Spleen (tissue), 13 donors: ENCODE data around the gene ZNF799. TPM values are rescaled to one million over a fixed set of nuclear protein-coding genes. Genes with fewer than 3 reads are reported as not detected.

Experiments used
- DNase-seq: peaks from one replicate; pipeline ENCODE4 v3.0.0-alpha.2; 2020
- H3K27ac ChIP-seq, 8 donors: fragments of 200-600 bp; sonication (generic) in 7 of 8; 1 replicate in 4 of 8; 2 replicates in 4 of 8; pipeline versions ENCODE4 v1.5.0 to v1.8.0; 2016 to 2021; ENCODE audit warnings: inconsistent platforms in 4 of 8, mild to moderate bottlenecking in 4 of 8, moderate library complexity in 1 of 8
- H3K27me3 ChIP-seq, 7 donors: fragments of 200-600 bp; sonication (generic) in 6 of 7; replicated peaks in 1 of 7; 1 replicate in 4 of 7; 2 replicates in 3 of 7; pipeline versions ENCODE4 v1.5.0 to v1.8.0; 2016 to 2021; ENCODE audit warnings: inconsistent platforms in 3 of 7, mild to moderate bottlenecking in 1 of 7
- H3K36me3 ChIP-seq, 6 donors: fragments of 200-600 bp; sonication (generic) in 5 of 6; 1 replicate in 4 of 6; 2 replicates in 2 of 6; pipeline versions ENCODE4 v1.5.0 to v1.8.0; 2016 to 2021; ENCODE audit warnings: inconsistent platforms in 2 of 6
- H3K4me1 ChIP-seq, 6 donors: fragments of 200-600 bp; sonication (generic) in 5 of 6; 1 replicate in 3 of 6; 2 replicates in 3 of 6; pipeline versions ENCODE4 v1.5.0 to v1.8.0; 2016 to 2021; ENCODE audit warnings: inconsistent platforms in 3 of 6
- H3K4me3 ChIP-seq, 8 donors: fragments of 200-600 bp; sonication (generic) in 7 of 8; 1 replicate in 4 of 8; 2 replicates in 4 of 8; pipeline versions ENCODE4 v1.5.0 to v1.8.0; 2016 to 2021; ENCODE audit warnings: inconsistent platforms in 4 of 8, mild to moderate bottlenecking in 4 of 8, moderate library complexity in 2 of 8
- H3K9me3 ChIP-seq, 8 donors: fragments of 200-600 bp; sonication (generic) in 7 of 8; 1 replicate in 4 of 8; 2 replicates in 4 of 8; pipeline versions ENCODE4 v1.5.0 to v1.8.0; 2016 to 2021; ENCODE audit warnings: inconsistent platforms in 4 of 8
- POLR2A ChIP-seq, 3 donors: fragments of 450-650 bp; IDR thresholded peaks; one replicate each; pipeline ENCODE4 v1.5.1; 2017; ENCODE audit warnings: antibody characterized with exemption in 3 of 3, mild to moderate bottlenecking in 1 of 3
- POLR2AphosphoS5 ChIP-seq, 3 donors: sonication (generic); formaldehyde crosslinking; IDR thresholded peaks; one replicate each; pipeline ENCODE4 v1.5.1; 2017; ENCODE audit warnings: antibody characterized with exemption in 3 of 3
- WGBS, 5 donors: extraction: QIAGEN DNeasy Blood & Tissue Kit in 3 of 5; methylation state at CpG; one replicate each; pipeline versions ENCODE4 v1.1.5 to v1.1.7; 2013 to 2018; 5-methylcytosine and 5-hydroxymethylcytosine counted together
- intact Hi-C: fragments of 100-400 bp; cut with DNase I; formaldehyde crosslinking; loops from one replicate; pipeline ENCODE4 v1.15.0; 2023; ENCODE audit warnings: low total_unique reads
- long read RNA-seq, 2 donors: transcript quantifications; one replicate each; lab custom pipeline, GENCODE V29; 2026
- polyA plus RNA-seq, 3 donors: library from polyadenylated mRNA; stranded (reverse); fragments of 200-250 nt; gene quantifications; one replicate each; pipeline ENCODE4 v1.2.1, GENCODE V29; 2013
- total RNA-seq, 7 donors: library from RNA; depleted of rRNA in 3 of 7; stranded (reverse); fragments of >200 nt in 3 of 7; fragmentation: NEBNext Ultra II Directional in 4 of 7; extraction: Animal tissue kit (Norgen Biotek cat#: 25700) in 4 of 7; gene quantifications; one replicate each; pipeline versions ENCODE4 v1.1.0 to v1.2.1, GENCODE V29; 2016 to 2021
- TF ChIP-seq, protein P1 (sequence below), 11 experiments: fragments of 200-600 bp in 7 of 11; fragments of 450-650 bp in 4 of 11; sonication (generic) in 4 of 11; IDR thresholded peaks in 8 of 11; conservative IDR thresholded peaks in 3 of 11; 1 replicate in 7 of 11; 2 replicates in 4 of 11; pipeline versions ENCODE4 v1.4.0 to v1.8.0; 2016 to 2021; ENCODE audit warnings: antibody characterized with exemption in 11 of 11, inconsistent platforms in 4 of 11, mild to moderate bottlenecking in 1 of 11
- donor health status: healthy with polysubstance abuse.
- donor health status: DM: no; HTN: no; CAD: no; lungs with moderate emphysema.
- donor health status: DM: no; HTN: no; CAD: no.
- donor health status: Bipolar disorder and iron deficiency.
- donor health status: healthy.
- donor health status: DM: no; HTN: no; CAD: no.
- donor health status: DM: yes; HTN: yes; CAD: no.

Gene ZNF799
- 10 to 100 TPM in 1 of 7 donors, 1 to 10 TPM in 6; 6.3 to 12.8 (median 7.6) TPM for total RNA-seq
- polyA plus RNA-seq: 1 to 10 TPM; 3.2 to 4.4 (median 4.0) TPM
- long read RNA-seq, donor 1: 0 reads
- long read RNA-seq, donor 2, partial matches to known transcripts: 0 of 1 reads
- long read RNA-seq, donor 2, other reads (novel, unspliced or antisense): 0 of 1 reads

DNA sequence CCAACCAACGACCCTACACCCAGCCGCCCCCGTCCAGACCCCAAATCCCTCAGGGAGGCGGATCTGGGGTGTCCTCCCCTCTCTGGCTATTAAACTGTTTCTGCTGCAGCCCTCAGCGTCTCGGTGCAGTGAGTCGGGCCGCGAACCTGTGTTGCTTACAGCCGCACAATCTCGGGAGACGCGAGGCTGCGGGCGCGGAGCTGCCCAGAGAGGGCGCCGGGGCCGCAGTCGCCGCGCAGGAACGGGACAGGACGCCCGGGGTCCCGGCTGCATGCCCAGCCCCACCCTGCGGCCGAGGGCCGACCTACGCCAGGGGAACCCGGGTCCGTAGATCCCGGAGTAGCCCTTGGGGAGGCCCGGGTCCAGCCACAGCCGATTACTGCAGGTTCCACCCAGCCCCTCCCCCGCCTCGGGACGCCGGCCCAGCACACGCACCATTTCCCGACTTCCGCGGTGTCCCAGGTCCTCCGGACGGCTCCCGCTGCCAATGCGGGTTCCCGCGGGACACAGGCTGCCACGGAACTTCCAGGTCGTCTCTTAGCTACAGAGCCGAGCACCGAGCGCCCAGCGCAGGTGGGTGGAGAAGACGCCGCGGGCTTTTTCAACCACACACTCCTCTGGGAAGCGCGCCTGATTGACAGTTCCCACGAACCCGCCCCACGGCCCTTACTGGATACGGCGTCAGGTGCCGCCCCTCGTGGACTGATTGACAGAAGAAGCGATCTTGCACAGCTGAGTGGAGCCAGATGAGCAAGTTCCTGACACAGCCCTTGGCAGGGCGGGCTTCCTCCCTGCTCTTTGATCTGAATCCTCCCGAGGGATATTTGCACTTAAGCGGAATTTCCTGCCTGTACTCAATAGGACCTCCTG lies at the start of gene ZNF799:
TSS of gene ZNF799 (minus strand) at position 639 of the 870 bp plus-strand sequence. CDS start at position 438, 201 bp downstream.
- Histone ChIP-seq H3K4me1 (peaks cover 0 to 30% (median 9%) of the 10 kb centered on the region in 6 donors), H3K9me3 (no peaks in the 10 kb centered on the region), H3K36me3 (no peaks in the 10 kb centered on the region), H3K4me3 (peak within 1 kb of the TSS; percentile 85 to 99 (median 92)), H3K27ac (peak within 1 kb of the TSS; percentile 74 to 91 (median 86)), H3K27me3 (peaks cover 0 to 4% (median 0%) of the 10 kb centered on the region in 7 donors)
- DNase-seq: peak; percentile 98
- no peak for TF ChIP-seq POLR2A (IDR thresholded peaks at IDR 0.05)
- TF ChIP-seq, protein P1, sequence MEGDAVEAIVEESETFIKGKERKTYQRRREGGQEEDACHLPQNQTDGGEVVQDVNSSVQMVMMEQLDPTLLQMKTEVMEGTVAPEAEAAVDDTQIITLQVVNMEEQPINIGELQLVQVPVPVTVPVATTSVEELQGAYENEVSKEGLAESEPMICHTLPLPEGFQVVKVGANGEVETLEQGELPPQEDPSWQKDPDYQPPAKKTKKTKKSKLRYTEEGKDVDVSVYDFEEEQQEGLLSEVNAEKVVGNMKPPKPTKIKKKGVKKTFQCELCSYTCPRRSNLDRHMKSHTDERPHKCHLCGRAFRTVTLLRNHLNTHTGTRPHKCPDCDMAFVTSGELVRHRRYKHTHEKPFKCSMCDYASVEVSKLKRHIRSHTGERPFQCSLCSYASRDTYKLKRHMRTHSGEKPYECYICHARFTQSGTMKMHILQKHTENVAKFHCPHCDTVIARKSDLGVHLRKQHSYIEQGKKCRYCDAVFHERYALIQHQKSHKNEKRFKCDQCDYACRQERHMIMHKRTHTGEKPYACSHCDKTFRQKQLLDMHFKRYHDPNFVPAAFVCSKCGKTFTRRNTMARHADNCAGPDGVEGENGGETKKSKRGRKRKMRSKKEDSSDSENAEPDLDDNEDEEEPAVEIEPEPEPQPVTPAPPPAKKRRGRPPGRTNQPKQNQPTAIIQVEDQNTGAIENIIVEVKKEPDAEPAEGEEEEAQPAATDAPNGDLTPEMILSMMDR (IDR thresholded peaks at IDR 0.05 in 8 of 11, conservative IDR thresholded peaks at IDR 0.05 in 3 of 11): peak in 4 of 11 experiments; percentile 2 to 22 (median 12)
- TF ChIP-seq POLR2AphosphoS5 (IDR thresholded peaks at IDR 0.05): peak; percentile 77 to 86 (median 84)
- WGBS, 5 donors: 0 to 1% (median 0%) methylated on average over 21 to 71 of the region's 71 CpGs
- intact Hi-C loops: no loop called here

DNA sequence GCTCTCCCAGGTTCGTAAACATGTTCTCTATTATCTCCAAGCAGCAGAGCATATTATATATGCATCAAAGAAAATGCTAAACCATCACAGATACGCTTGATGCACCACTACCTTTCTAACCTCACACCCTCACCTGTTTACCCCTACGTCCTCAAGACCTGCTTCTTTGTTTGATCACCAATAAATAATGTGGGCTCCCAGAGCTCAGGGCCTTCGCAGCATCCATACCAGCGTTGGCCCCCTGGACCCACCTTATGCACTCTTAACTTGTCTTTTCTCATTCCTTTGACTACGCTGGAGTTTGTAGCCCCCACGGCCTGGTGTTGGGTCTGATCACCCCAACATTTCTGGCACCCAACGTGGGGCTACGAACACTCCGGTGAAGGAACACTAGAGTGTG lies 49.8 kb upstream of the ZNF799 start:
- WGBS, 5 donors: 74 to 96% (median 83%) methylated on average over 10 of the region's 10 CpGs
- TF ChIP-seq POLR2A (IDR thresholded peaks at IDR 0.05) (no peak), POLR2AphosphoS5 (IDR thresholded peaks at IDR 0.05) (no peak)
- TF ChIP-seq, protein P1 (IDR thresholded peaks at IDR 0.05 in 8 of 11, conservative IDR thresholded peaks at IDR 0.05 in 3 of 11): no peak
- Histone ChIP-seq H3K27me3 (no peaks in the 10 kb centered on the region), H3K9me3 (peaks cover 0 to 89% (median 53%) of the 10 kb centered on the region in 8 donors), H3K4me3 (no peak overlapping the region), H3K36me3 (no peaks in the 10 kb centered on the region), H3K27ac (no peak overlapping the region), H3K4me1 (no peaks in the 10 kb centered on the region)
- no peak for DNase-seq
- intact Hi-C loops: no loop called here

DNA sequence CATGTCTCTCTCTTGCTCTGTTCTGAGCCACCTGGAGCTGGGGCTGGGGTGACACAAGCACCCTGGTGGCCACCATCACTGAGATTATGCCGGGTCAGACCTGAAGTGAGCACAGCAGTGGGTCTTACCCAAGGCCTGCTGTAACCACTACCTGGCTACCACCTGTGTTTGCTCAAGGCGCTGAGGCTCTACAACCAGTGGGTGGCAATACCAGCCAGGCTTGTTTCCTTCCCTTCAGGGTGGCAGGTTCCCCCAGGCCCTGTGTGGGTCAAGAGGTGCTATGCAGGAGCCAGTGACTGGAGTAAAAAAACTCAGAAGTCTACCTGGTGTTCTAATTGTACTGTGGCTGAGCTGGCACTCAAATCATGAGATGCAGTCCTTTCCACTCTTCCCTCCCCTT lies 47.7 kb upstream of the ZNF799 start:
- TF ChIP-seq, protein P1 (IDR thresholded peaks at IDR 0.05 in 8 of 11, conservative IDR thresholded peaks at IDR 0.05 in 3 of 11): no peak
- no peak for TF ChIP-seq POLR2AphosphoS5 (IDR thresholded peaks at IDR 0.05)
- TF ChIP-seq POLR2A (IDR thresholded peaks at IDR 0.05): no peak
- H3K27me3 ChIP-seq: no peaks in the 10 kb centered on the region
- DNase-seq: no peak
- WGBS, 5 donors: 44 to 100% (median 71%) methylated on average over 2 of the region's 2 CpGs
- H3K4me3 ChIP-seq: no peak overlapping the region
- intact Hi-C loops: no loop called here
- no peaks in the 10 kb centered on the region for H3K36me3 ChIP-seq
- H3K27ac ChIP-seq: no peak overlapping the region
- peaks cover 0 to 87% (median 59%) of the 10 kb centered on the region in 8 donors for H3K9me3 ChIP-seq
- H3K4me1 ChIP-seq: no peaks in the 10 kb centered on the region
